PC-9 (cell line): ENCODE measurements around the gene BTN3A1.

Experiments used
- CTCF ChIP-seq: fragments of 200-600 bp; sonication (generic); conservative IDR thresholded peaks from 2 replicates; pipeline ENCODE4 v1.6.1; 2017; ENCODE audit warnings: mixed run types, antibody characterized with exemption, mild to moderate bottlenecking, moderate library complexity
- EZH2 ChIP-seq: fragments of 200-600 bp; sonication (generic); IDR thresholded peaks from 2 replicates; pipeline ENCODE4 v1.8.0; 2017; ENCODE audit warnings: antibody characterized with exemption, low read depth

- no peak for TF ChIP-seq CTCF
- no peak for TF ChIP-seq EZH2
These were observed 19.4 kb downstream of the BTN3A1 start for GRCh38 chr6:26421259-26422144.
